Stimulated activated CD8-positive, alpha-beta memory T cell treated with anti-CD3 and anti-CD28 coated beads, Interleukin-15, amount 100 ng/mL, for 4 hours (primary cell): ENCODE results near the gene PRELP.

Experiments used
- DNase-seq, 2 donors: peaks; one replicate each; pipeline ENCODE4 v3.0.0-alpha.2; 2020; ENCODE audit warnings: low read depth in 2 of 2

PRELP gene

DNA sequence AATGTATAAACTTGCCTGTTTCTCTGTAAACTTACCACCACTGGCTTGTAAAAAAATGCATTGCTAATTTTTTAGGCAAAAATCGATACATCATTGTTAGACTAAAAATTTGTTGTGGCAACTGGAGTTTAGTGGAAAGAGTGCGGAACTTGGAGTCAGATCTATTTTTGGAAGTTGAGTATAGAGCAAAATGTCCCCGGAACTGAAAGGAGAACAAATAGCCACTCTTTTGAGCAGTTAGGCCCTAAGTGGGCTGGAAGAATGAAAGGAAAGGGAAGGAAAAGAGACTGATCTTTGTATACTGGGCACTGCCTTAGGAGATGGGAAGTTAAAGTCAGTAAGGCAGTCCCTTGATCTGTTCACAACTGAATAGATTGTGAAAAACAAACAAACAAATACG is 48.5 kb downstream of the PRELP start:
- DNase-seq, result no peak

DNA sequence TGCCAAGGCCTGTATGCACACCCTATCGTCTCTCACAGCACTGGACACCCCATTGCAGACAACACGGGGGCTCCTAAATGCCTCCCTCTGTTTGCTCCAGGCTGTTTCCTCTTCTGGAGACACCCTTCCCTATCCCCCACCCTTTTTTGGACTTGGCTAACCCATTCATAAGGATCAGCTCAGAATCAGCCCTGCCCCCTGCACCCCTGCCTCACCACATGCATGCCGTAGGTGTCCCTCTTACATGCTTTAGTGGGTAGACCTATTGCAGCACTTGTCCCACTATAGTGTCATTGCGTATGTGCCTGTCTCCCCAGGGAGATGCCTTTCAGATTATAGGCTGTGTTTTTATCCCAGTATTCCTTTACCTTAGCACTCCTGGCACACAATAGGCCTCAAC is 49.2 kb downstream of the PRELP start:
- DNase-seq, result no peak

DNA sequence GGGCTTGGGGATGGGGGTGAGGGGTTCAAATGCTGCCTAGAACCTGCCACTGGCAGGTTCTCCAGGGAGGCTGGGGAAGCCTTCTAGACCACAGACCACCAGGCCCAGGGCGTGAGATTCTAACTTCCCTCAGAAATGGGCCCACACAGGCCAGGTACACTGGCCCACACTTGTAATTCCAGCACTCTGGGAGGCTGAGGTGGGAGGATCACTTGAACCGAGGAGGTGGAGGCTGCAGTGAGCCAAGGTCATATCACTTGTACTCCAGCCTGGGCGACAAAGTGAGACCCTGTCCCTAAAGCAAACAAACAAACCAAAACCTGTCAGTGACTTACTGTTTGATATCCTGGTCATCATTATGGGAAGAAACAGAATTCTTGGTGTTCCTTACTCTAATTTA is 50.1 kb downstream of the PRELP start:
- DNase-seq, result no peak

DNA sequence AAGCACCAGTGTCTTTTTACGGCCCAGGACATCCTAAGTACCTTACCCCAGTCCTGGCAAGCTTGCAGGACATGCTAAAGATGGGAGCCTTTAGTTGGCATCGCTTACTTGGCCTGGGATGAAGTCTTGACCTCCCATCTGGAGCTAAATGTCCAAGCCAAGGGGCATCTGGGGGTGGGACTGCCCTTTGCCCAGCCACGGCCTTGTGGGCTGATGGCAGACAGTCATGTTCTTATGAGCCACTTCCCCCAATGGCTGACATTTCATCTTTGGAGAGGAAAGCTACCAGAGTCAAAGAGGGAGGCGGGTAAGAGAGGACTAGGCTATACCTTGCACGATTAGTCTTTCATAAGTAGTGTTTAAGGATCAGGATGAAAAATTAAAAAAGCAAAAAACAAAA is 50.5 kb downstream of the PRELP start:
- DNase-seq, result no peak

DNA sequence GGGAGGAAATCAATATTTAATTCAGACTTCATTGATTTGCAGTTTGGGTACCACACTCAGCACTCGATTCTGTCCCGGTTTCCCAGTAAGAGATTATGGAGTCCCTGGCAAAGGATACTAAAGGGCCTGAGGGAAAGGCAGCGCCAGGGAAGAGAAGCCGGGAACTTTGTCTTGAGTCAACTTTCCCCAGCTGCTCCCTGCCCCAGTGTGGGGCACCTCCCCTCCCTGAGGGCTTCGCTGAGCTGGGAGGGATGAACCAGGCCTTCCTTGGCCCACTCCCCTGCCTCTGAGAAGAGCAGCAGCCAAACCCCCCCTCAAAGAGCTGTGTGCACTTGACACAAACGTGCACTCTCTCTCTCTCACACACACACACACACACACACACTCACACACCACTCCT is 51.0 kb downstream of the PRELP start:
- DNase-seq, result no peak

DNA sequence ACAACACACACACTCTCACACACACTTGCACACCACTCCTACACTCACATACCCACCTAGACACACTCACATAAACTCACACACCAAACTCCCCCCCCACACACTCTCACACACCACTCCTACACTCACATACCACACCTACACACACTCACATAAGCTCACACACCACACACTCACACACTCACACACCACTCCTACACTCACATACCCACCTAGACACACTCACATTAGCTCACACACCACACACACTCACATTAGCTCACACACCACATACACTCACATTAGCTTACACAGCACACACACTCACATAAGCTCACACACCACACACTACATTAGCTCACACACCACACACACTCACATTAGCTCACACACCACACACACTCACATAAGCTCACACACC is 51.4 kb downstream of the PRELP start:
- DNase-seq, result no peak

DNA sequence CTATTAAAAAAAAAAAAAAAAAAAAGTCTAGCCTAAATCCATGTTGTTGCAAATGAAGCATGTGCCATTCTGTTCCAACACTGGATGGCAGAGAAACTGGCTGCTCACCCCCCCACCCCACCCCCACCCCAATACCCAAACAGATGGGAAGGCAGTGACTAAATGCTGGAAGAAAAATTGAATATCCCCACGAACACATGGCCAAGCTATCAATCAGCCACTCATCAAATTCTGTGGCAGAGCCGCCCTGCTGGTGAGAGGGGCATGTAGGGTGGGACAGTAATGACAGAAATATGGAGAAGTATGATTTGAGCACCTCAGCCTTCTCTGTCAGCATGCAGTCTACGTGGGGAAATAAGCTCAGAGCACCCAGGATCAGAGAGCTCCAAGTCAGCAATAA is 52.5 kb downstream of the PRELP start:
- DNase-seq, result no peak

DNA sequence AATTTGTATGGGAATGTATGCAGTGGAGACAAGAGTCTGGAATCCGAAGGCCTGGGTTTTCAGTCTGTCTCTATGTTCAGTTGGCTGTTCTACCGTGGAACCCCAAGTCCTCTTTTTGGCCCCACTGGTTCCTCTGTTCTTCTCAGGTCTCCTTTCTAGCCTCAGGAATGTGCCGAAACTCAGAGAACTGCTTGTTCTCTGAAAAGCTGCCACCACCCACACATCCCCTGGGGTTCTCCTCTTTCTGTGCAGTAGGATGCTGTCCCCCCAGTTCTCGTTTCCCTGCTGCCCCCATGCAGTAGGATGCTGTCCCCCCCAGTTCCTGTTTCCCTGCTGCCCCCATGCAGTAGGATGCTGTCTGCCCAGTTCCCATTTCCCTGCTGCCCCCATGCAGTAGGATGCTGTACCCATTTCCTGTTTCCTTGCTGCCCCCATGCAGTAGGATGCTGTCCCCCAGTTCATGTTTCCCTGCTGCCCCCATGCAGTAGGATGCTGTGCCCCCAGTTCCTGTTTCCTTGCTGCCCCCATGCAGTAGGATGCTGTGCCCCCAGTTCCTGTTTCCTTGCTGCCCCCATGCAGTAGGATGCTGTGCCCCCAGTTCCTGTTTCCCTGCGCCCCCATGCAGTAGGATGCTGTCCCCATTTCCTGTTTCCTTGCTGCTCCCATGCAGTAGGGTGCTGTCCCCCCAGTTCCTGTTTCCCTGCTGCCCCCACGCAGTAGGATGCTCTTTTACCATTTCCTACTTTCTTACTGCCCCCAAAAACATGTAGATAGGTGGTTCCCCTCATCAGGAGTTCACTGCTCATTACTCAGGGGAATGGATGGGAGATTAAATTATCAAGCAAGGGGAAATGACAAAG is 53.6 kb downstream of the PRELP start:
- DNase-seq, result no peak

DNA sequence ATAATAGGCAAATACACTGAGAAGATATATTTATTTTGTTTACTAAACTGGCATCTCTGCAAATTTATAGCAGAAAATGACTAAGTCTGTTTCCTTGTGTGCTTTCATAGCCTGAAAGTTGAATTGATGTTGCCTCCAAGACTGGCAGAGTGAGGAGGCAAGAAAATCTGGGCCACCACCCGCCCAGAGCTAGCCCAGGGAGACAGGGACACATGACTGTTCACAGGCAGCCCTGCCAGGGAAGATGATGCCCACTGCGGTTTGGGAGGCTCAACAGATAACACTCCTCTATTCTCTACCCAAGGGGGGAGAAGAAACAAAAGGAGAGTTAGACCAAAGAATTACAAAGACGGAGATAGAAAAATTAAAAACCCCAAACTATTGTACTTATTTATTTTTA is 55.5 kb downstream of the PRELP start:
- DNase-seq, result no peak

DNA sequence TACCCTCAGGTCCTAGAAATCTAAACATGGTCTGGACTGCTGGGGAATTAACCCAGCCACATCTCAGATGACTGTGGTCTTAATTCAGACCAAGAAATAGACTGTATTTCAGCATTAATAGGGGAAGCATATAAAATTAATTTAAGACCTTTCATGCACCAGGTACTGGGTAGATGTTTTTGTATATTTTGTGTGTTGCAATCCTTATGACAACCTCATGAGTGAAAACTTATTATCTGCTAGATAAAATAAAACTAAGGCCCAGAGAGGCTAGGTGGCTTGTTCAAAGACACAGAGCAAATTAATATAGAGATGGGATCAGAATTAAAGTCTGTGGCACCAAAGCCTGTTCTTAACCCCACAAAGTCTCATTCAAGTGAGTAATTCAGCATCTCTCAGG is 58.4 kb downstream of the PRELP start:
- no peak for DNase-seq

DNA sequence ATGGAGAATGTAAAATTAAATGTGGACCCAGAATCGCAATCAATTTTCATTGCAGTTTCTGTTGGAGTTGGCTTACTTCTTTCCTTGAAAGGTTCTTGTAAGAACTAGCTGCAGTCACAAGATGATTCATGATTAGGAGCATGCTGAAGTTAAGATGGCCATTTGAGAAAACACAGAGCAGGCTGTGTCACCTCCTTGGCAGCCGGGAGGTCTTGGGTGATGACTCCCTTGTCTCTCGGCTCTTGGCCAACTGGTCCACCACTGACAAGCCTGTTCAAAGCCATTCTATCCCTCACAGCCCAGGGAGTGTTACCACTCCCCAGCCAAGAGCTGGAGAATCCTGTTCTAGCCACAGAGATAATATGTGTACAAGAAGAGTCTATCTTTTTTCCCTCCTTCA is 58.9 kb downstream of the PRELP start:
- DNase-seq, result no peak

DNA sequence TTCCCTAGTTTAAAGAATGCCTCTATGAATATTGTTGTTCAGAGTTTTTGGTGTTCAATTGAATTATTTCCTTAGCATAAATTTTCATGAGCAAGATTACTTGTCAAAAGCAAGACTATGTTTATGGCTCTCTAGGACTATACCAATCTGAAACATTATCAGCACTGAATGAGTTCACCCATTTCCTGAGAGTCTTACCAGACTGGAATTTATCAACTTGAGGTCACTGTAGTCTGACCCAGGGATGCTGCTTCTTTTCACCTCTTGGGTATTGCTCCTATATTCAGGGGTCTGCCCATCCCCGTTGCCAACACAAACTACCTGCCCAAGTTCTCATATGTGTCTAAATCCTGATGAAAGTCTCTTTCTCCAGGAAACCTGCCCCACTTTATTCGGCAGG is 61.0 kb downstream of the PRELP start:
- no peak for DNase-seq

DNA sequence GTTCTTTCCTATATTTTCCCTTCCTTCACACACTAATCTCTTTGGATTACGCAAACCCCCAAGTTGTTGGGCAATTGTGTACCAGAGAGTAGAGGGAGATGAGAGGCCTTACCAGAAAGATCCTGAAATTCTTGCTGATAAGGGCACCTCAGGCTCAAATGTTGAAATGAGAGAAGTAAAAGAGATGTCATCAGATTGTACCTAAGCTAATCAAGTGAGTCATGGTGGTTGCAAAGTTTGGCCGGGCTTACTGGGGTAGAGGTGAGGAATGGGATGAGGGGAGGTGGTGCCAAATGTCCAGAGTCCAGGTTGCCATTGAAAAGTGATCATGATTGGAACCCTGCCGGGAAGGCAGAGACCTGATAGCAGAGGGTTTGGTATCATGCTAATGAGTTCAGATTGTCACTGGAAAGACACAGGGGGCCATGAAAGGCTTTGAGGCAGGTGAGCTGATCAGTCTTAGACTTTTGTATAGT is 61.4 kb downstream of the PRELP start:
- no peak for DNase-seq

DNA sequence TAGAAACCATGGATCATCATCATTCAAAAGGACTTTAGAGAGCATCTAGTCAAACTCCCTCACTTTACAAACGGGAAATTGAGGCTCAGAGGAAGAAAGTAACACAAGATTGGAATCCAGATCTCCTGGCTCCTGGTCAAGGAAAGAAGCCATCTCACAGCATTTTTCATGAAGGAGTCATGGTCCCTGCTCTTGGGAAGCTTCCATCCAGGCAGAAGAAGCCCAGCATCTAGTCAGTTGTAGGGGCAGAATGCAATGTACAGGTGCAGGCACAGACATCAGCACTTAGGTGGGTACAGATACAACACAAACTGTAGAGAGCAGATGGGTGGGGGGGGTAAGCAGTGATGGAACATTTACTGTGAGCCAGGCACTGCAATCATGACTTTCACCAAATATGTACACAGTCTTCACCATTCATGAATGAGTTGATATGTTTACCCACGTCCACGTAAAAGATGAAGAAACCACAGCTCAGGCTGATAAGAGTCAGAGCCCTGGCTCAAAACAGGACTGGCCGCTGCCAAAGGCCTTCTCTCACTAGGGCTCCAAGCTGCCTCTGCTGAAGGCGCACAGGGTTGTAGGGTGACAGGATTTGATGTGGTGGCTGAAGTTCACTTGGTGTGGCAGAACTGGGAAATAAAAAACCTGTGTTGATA is 62.3 kb downstream of the PRELP start:
- no peak for DNase-seq

DNA sequence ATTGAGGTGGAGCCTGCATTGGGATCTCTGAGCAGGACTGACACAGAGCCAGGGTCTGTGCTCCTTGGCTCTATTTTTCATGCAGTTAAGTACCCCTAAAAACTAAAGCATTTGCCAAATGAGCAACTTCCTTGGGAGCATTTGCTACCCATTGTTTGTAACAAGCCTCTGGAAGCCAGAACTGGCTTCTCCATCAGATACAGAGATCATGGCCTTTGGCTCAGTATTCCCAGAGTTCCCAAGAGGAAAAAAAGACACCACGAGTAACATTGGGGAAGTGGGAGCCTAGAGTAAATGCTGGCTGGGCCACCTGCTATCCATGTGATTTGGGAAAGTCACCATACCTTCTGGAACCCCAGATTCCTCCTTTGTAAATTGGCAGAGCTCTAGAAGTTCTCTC is 63.1 kb downstream of the PRELP start:
- no peak for DNase-seq

DNA sequence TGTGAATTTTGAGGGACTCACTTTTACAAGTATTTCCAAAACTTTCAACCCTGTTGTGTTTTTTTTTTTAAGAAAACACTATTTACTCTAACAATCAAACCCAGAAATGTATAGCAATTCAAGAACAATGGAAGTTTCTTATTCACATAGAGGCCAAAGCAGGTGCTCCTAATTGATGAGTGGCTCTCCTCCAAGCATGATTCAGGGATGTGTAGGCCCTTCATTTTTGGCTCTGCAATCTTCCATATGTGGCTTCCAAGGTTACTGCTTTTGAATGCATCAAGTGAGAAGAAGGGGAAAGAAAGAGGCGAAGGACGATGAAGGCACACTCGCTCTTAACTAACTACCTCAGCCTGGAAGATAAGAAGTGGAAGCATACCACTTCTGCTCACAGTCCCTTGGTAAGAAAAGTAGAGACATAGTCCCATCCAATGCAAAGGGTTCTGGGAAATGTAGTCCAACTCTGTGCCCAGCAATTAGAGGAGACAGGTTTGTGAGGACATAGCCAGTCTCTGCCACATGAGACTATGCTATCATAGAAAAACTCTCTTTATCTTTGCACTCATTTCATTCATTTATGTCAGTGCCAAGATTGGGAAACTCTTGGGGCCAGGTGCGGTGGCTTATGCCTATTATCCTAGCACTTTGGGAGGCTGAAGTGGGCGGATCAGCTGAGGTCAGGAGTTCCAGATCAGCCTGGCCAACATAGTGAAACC is 64.4 kb downstream of the PRELP start:
- DNase-seq, result no peak
